Measurements from ENCODE around the gene ANAPC13. TPM values are rescaled to one million over a fixed set of nuclear protein-coding genes. Genes with fewer than 3 reads are reported as not detected.

The ANAPC13 gene
- total and polyA plus RNA-seq, 4 experiments from 2014 or later, result 40.9 to 146 (median 64.4) TPM

DNA sequence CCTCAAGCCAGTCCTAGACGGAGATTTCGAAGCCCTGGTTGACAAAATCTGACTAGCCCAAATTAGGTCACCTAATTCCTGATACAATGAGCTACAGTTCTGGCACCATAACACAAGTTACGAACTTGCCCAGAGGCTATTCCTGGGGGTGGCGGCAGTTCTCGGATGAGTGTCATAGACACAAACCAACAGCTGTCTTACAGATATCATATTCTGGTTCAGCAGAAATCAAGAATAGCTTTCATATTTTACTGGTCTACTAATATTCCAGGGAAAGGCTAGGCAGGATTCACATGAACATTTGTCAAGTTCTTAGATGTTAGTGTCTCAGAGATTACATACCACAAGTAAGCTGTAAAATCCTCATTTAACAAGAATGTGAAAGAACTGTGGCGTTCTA, 8.8 kb downstream of the ANAPC13 start:
- H3K27ac ChIP-seq (ENCODE audit: low read depth, low read length), result no peak overlapping the region
- peaks cover 40% of the 10 kb centered on the region for H3K36me3 ChIP-seq (ENCODE audit: insufficient read depth, low read length)
- no peak overlapping the region for H3K4me3 Mint-ChIP-seq
- no peak overlapping the region for H3K4me3 ChIP-seq (ENCODE audit: low read length in 2 of 2)
- peaks cover 32 to 56% of the 10 kb centered on the region in 2 donors for H3K36me3 Mint-ChIP-seq
- no peaks in the 10 kb centered on the region for H3K27me3 Mint-ChIP-seq
- ChIA-PET POLR2A (ENCODE audit: partially characterized antibody) (interaction anchor here (5.0 kb wide), 1 partner anchor 9 kb away, joined by 31 read pairs; the partner anchor contains the start of genes ANAPC13 and CEP63), CTCF (ENCODE audit: partially characterized antibody) (interaction anchor here (1.1 to 8.7 kb wide), 11 partner anchors 8 to 278 kb away, joined by 3 to 132 read pairs (median 8); partner anchors contain the start of genes ANAPC13 and CEP63)
- peaks cover 0 to 7% (median 4%) of the 10 kb centered on the region in 4 donors for H3K4me1 Mint-ChIP-seq
- H3K4me1 ChIP-seq (ENCODE audit: insufficient read depth, low read length), result no peaks in the 10 kb centered on the region
- DNase-seq, result no peak
- no peaks in the 10 kb centered on the region for H3K9me3 Mint-ChIP-seq
- intact Hi-C loops (cut with micrococcal nuclease), result loop anchor here (10.0 kb wide), 1 partner anchor 112 kb away; no protein-coding TSS in a partner anchor
- H3K9me3 ChIP-seq (ENCODE audit: control insufficient read depth in 1 of 2, low read length in 2 of 2), result no peaks in the 10 kb centered on the region
- H3K27me3 ChIP-seq (ENCODE audit: insufficient read depth, low read length), result no peaks in the 10 kb centered on the region
- peak overlapping the region in 1 of 7 donors; percentile 22 for H3K27ac Mint-ChIP-seq

GRCh38 chr3:134476306-134476705, 9.5 kb downstream of the ANAPC13 start:
- Mint-ChIP-seq H3K4me3 (no peak overlapping the region), H3K36me3 (peaks cover 27 to 51% of the 10 kb centered on the region in 2 donors), H3K27me3 (no peaks in the 10 kb centered on the region), H3K4me1 (peaks cover 0 to 7% (median 4%) of the 10 kb centered on the region in 4 donors), H3K9me3 (no peaks in the 10 kb centered on the region), H3K27ac (peak overlapping the region in 1 of 7 donors; percentile 23)
- no peak overlapping the region for H3K4me3 ChIP-seq (ENCODE audit: low read length in 2 of 2)
- POLR2A ChIA-PET (ENCODE audit: partially characterized antibody), result interaction anchor here (5.0 kb wide), 1 partner anchor 9 kb away, joined by 31 read pairs; the partner anchor contains the start of genes ANAPC13 and CEP63
- intact Hi-C loops (cut with micrococcal nuclease), result loop anchor here (10.0 kb wide), 1 partner anchor 112 kb away; no protein-coding TSS in a partner anchor
- no peak overlapping the region for H3K27ac ChIP-seq (ENCODE audit: low read depth, low read length)
- H3K4me1 ChIP-seq (ENCODE audit: insufficient read depth, low read length), result no peaks in the 10 kb centered on the region
- no peak for DNase-seq
- peaks cover 34% of the 10 kb centered on the region for H3K36me3 ChIP-seq (ENCODE audit: insufficient read depth, low read length)
- CTCF ChIA-PET (ENCODE audit: partially characterized antibody), result interaction anchor here (1.0 to 8.7 kb wide), 12 partner anchors 9 to 277 kb away, joined by 3 to 132 read pairs (median 7); partner anchors contain the start of genes ANAPC13, CEP63 and RYK
- H3K27me3 ChIP-seq (ENCODE audit: insufficient read depth, low read length), result no peaks in the 10 kb centered on the region
- no peaks in the 10 kb centered on the region for H3K9me3 ChIP-seq (ENCODE audit: control insufficient read depth in 1 of 2, low read length in 2 of 2)

- no peaks in the 10 kb centered on the region for H3K9me3 Mint-ChIP-seq
- no peaks in the 10 kb centered on the region for H3K27me3 ChIP-seq (ENCODE audit: insufficient read depth, low read length)
- DNase-seq, result no peak
- ChIA-PET CTCF (ENCODE audit: partially characterized antibody) (interaction anchor here (0.6 to 8.7 kb wide), 13 partner anchors 10 to 281 kb away, joined by 3 to 132 read pairs (median 7); partner anchors contain the start of genes ANAPC13 and CEP63), POLR2A (ENCODE audit: partially characterized antibody) (interaction anchor here (5.0 kb wide), 1 partner anchor 11 kb away, joined by 31 read pairs; the partner anchor contains the start of genes ANAPC13 and CEP63)
- peaks cover 0 to 6% (median 3%) of the 10 kb centered on the region in 4 donors for H3K4me1 Mint-ChIP-seq
- H3K36me3 ChIP-seq (ENCODE audit: insufficient read depth, low read length), result peaks cover 23% of the 10 kb centered on the region
- H3K27ac Mint-ChIP-seq, result no peak overlapping the region
- H3K27ac ChIP-seq (ENCODE audit: low read depth, low read length), result no peak overlapping the region
- no peak overlapping the region for H3K4me3 ChIP-seq (ENCODE audit: low read length in 2 of 2)
- H3K4me3 Mint-ChIP-seq, result no peak overlapping the region
- intact Hi-C loops (cut with micrococcal nuclease), result loop anchor here (1.0 to 10.0 kb wide), 4 partner anchors 110 to 278 kb away; no protein-coding TSS in a partner anchor
- H3K4me1 ChIP-seq (ENCODE audit: insufficient read depth, low read length), result no peaks in the 10 kb centered on the region
- no peaks in the 10 kb centered on the region for H3K9me3 ChIP-seq (ENCODE audit: control insufficient read depth in 1 of 2, low read length in 2 of 2)
- H3K27me3 Mint-ChIP-seq, result no peaks in the 10 kb centered on the region
- H3K36me3 Mint-ChIP-seq, result peaks cover 21 to 38% of the 10 kb centered on the region in 2 donors
These were observed 10.8 kb downstream of the ANAPC13 start for GRCh38 chr3:134474956-134475355.

DNA sequence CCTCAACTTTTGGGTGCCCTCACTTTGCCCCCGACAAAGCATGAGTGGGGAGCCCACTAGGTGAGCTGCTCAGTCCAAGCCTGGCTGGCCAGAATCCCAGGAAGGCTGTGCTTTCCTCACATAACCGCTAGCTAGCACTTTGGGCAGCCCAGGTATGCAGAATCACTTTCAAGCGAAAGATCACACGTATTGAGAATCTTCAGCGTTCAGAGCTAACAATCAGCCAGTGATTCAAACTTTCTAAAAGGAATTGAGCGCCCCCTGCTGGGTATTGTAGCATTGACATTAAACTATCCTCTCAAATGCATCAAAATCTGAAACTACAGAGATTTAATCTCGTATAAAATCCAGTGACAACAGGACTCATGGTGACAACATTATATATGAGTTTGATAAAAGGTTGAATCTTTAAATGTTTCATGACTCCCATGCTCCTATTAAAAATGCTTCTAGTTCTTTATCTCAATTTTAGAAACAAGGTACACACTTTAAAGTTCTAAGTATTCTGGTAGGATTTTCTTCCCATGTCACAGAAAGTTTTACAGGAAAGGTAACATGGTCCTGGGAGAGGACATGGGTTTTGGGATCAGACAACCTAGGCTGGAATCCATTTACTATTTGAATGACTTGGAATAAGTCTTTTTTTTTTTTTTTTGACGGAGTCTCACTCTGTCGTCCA, 11.8 kb downstream of the ANAPC13 start:
- no peaks in the 10 kb centered on the region for H3K9me3 ChIP-seq (ENCODE audit: control insufficient read depth in 1 of 2, low read length in 2 of 2)
- H3K4me1 ChIP-seq (ENCODE audit: insufficient read depth, low read length), result no peaks in the 10 kb centered on the region
- H3K4me3 ChIP-seq (ENCODE audit: low read length in 2 of 2), result no peak overlapping the region
- Mint-ChIP-seq H3K27ac (peak overlapping the region in 2 of 7 donors; percentile 8 to 80), H3K9me3 (no peaks in the 10 kb centered on the region), H3K27me3 (no peaks in the 10 kb centered on the region), H3K36me3 (peaks cover 21 to 36% of the 10 kb centered on the region in 2 donors), H3K4me3 (no peak overlapping the region), H3K4me1 (peaks cover 0 to 5% (median 3%) of the 10 kb centered on the region in 4 donors)
- CTCF ChIA-PET (ENCODE audit: partially characterized antibody), result interaction anchor here (0.6 to 8.7 kb wide), 29 partner anchors 9 to 1751 kb away, joined by 3 to 132 read pairs (median 4); partner anchors contain the start of genes ANAPC13 and CEP63
- H3K27me3 ChIP-seq (ENCODE audit: insufficient read depth, low read length), result no peaks in the 10 kb centered on the region
- intact Hi-C loops (cut with micrococcal nuclease), result loop anchor here (1.0 to 10.0 kb wide), 4 partner anchors 109 to 277 kb away; no protein-coding TSS in a partner anchor
- peaks cover 21% of the 10 kb centered on the region for H3K36me3 ChIP-seq (ENCODE audit: insufficient read depth, low read length)
- H3K27ac ChIP-seq (ENCODE audit: low read depth, low read length), result no peak overlapping the region
- POLR2A ChIA-PET (ENCODE audit: partially characterized antibody), result interaction anchor here (1.0 to 5.0 kb wide), 2 partner anchors 12 to 166 kb away, joined by 4 to 31 read pairs; partner anchors contain the start of genes ANAPC13 and CEP63
- DNase-seq, result peak; percentile 67 to 80 (median 72)

GRCh38 chr3:134472831-134473230, 13.0 kb downstream of the ANAPC13 start:
- Mint-ChIP-seq H3K9me3 (no peaks in the 10 kb centered on the region), H3K36me3 (peaks cover 17 to 25% of the 10 kb centered on the region in 2 donors), H3K4me1 (peaks cover 0 to 5% (median 3%) of the 10 kb centered on the region in 4 donors), H3K4me3 (no peak overlapping the region), H3K27ac (no peak overlapping the region), H3K27me3 (no peaks in the 10 kb centered on the region)
- Histone ChIP-seq H3K9me3 (ENCODE audit: control insufficient read depth in 1 of 2, low read length in 2 of 2) (no peaks in the 10 kb centered on the region), H3K36me3 (ENCODE audit: insufficient read depth, low read length) (peaks cover 10% of the 10 kb centered on the region), H3K4me1 (ENCODE audit: insufficient read depth, low read length) (no peaks in the 10 kb centered on the region), H3K27ac (ENCODE audit: low read depth, low read length) (no peak overlapping the region), H3K27me3 (ENCODE audit: insufficient read depth, low read length) (no peaks in the 10 kb centered on the region), H3K4me3 (ENCODE audit: low read length in 2 of 2) (no peak overlapping the region)
- CTCF ChIA-PET (ENCODE audit: partially characterized antibody), result interaction anchor here (1.1 to 8.7 kb wide), 15 partner anchors 9 to 274 kb away, joined by 3 to 132 read pairs (median 7); partner anchors contain the start of genes ANAPC13 and CEP63
- no peak for DNase-seq
- intact Hi-C loops (cut with micrococcal nuclease), result loop anchor here (10.0 kb wide), 1 partner anchor 108 kb away; no protein-coding TSS in a partner anchor
- POLR2A ChIA-PET (ENCODE audit: partially characterized antibody), result interaction anchor here (5.0 kb wide), 1 partner anchor 13 kb away, joined by 31 read pairs; the partner anchor contains the start of genes ANAPC13 and CEP63

- Histone ChIP-seq H3K4me3 (ENCODE audit: low read length in 2 of 2) (no peak overlapping the region), H3K27ac (ENCODE audit: low read depth, low read length) (no peak overlapping the region), H3K9me3 (ENCODE audit: control insufficient read depth in 1 of 2, low read length in 2 of 2) (no peaks in the 10 kb centered on the region), H3K27me3 (ENCODE audit: insufficient read depth, low read length) (no peaks in the 10 kb centered on the region), H3K4me1 (ENCODE audit: insufficient read depth, low read length) (no peaks in the 10 kb centered on the region), H3K36me3 (ENCODE audit: insufficient read depth, low read length) (peaks cover 5% of the 10 kb centered on the region)
- POLR2A ChIA-PET (ENCODE audit: partially characterized antibody), result no interaction called here
- Mint-ChIP-seq H3K9me3 (no peaks in the 10 kb centered on the region), H3K27ac (peak overlapping the region in 1 of 7 donors; percentile 51), H3K4me1 (peaks cover 0 to 5% (median 3%) of the 10 kb centered on the region in 4 donors), H3K4me3 (no peak overlapping the region), H3K27me3 (no peaks in the 10 kb centered on the region), H3K36me3 (peaks cover 7 to 15% of the 10 kb centered on the region in 2 donors)
- intact Hi-C loops (cut with micrococcal nuclease), result loop anchor here (10.0 kb wide), 1 partner anchor 107 kb away; no protein-coding TSS in a partner anchor
- DNase-seq, result no peak
- CTCF ChIA-PET (ENCODE audit: partially characterized antibody), result interaction anchor here (5.5 to 8.7 kb wide), 4 partner anchors 13 to 272 kb away, joined by 28 to 132 read pairs (median 94); partner anchors contain the start of genes ANAPC13 and CEP63
These were observed 14.1 kb downstream of the ANAPC13 start for GRCh38 chr3:134471521-134472193.

All from CD4-positive, alpha-beta memory T cell (primary cell).